H4 (cell line): ENCODE data around the gene COPS4. TPM values are rescaled to one million over a fixed set of nuclear protein-coding genes. Genes with fewer than 3 reads are reported as not detected.

ENCODE experiments used
- DNase-seq: peaks from one replicate; pipeline ENCODE4 v3.0.0-alpha.2; 2015; ENCODE audit warnings: low spot score
- total RNA-seq: library from RNA; depleted of rRNA; stranded (reverse); fragments of >200 nt; shearing (Covaris generic); gene quantifications from 2 replicates; pipeline ENCODE4 v1.2.3, GENCODE V29; 2014; rRNA removed

Gene COPS4
- total RNA-seq, 1 experiment from 2014 or later, result 103 TPM

- no peak for DNase-seq
These were observed 86.3 kb downstream of the COPS4 start for GRCh38 chr4:83121246-83121645.

GRCh38 chr4:83124111-83124780 is 89.3 kb downstream of the COPS4 start:
- peak; percentile 18 for DNase-seq

Other genes starting within 250 kb of the COPS4 start
- 13.8 and 14.5 TPM in 2 replicates for gene SCD5, start 236.4 kb upstream of the COPS4 start, total RNA-seq
- gene SEC31A, start 144.0 kb upstream of the COPS4 start, total RNA-seq, result 132 and 136 TPM in 2 replicates
- gene THAP9, start 134.4 kb upstream of the COPS4 start, total RNA-seq, result 1.5 and 3.3 TPM in 2 replicates
- 13.9 and 15.4 TPM in 2 replicates for gene LIN54, start 24.4 kb upstream of the COPS4 start, total RNA-seq
- 17.0 and 18.2 TPM in 2 replicates for gene PLAC8, start 79.5 kb downstream of the COPS4 start, total RNA-seq
- 23.9 and 39.4 TPM in 2 replicates for gene COQ2, start 249.6 kb downstream of the COPS4 start, total RNA-seq